CD4-positive, alpha-beta T cell treated with Interferon alpha-2 for 1 hour (primary cell): ENCODE results near the gene KBTBD12.

ENCODE experiments used
- DNase-seq, 2 donors: peaks; one replicate each; pipeline ENCODE4 v3.0.0-alpha.2; 2020 to 2022

Gene KBTBD12

GRCh38 chr3:127955728-127956127 lies 40.7 kb downstream of the KBTBD12 start:
- DNase-seq: no peak

GRCh38 chr3:127959041-127959440 lies 44.0 kb downstream of the KBTBD12 start:
- no peak for DNase-seq

GRCh38 chr3:127959873-127960272 lies 44.8 kb downstream of the KBTBD12 start:
- DNase-seq: no peak

- DNase-seq: no peak
Observed at GRCh38 chr3:127960421-127960965, 45.5 kb downstream of the KBTBD12 start.

GRCh38 chr3:127961124-127961523 lies 46.1 kb downstream of the KBTBD12 start:
- no peak for DNase-seq

- no peak for DNase-seq
Observed at GRCh38 chr3:127961963-127962362, 46.9 kb downstream of the KBTBD12 start.

- DNase-seq: no peak
Observed at GRCh38 chr3:127962937-127963336, 47.9 kb downstream of the KBTBD12 start.

GRCh38 chr3:127964053-127964452 lies 49.0 kb downstream of the KBTBD12 start:
- no peak for DNase-seq

GRCh38 chr3:127964816-127965215 lies 49.8 kb downstream of the KBTBD12 start:
- DNase-seq: no peak

GRCh38 chr3:127967316-127967715 lies 52.3 kb downstream of the KBTBD12 start:
- DNase-seq: no peak

GRCh38 chr3:127970966-127971592 lies 56.0 kb downstream of the KBTBD12 start:
- peak; percentile 10 to 30 for DNase-seq

- no peak for DNase-seq
Observed at GRCh38 chr3:127974226-127974625, 59.2 kb downstream of the KBTBD12 start.

- DNase-seq: no peak
Observed at GRCh38 chr3:127975153-127976029, 60.4 kb downstream of the KBTBD12 start.

GRCh38 chr3:127978636-127979035 lies 63.6 kb downstream of the KBTBD12 start:
- no peak for DNase-seq

- DNase-seq: no peak
Observed at GRCh38 chr3:127979473-127979872, 64.4 kb downstream of the KBTBD12 start.

GRCh38 chr3:127981097-127981496 lies 66.1 kb downstream of the KBTBD12 start:
- DNase-seq: no peak

GRCh38 chr3:127982155-127982554 lies 67.1 kb downstream of the KBTBD12 start:
- DNase-seq: no peak

- no peak for DNase-seq
Observed at GRCh38 chr3:127984241-127984975, 69.4 kb downstream of the KBTBD12 start.

- DNase-seq: no peak
Observed at GRCh38 chr3:127985216-127985615, 70.2 kb downstream of the KBTBD12 start.

- DNase-seq: no peak
Observed at GRCh38 chr3:127985655-127986225, 70.7 kb downstream of the KBTBD12 start.

GRCh38 chr3:127986803-127987202 lies 71.8 kb downstream of the KBTBD12 start:
- DNase-seq: no peak

- DNase-seq: no peak
Observed at GRCh38 chr3:127987309-127987995, 72.4 kb downstream of the KBTBD12 start.
